MM.1S (cell line): ENCODE data around the gene MITD1.

Source experiments
- CTCF ChIP-seq: fragments of 300-600 bp; sonication (generic); IDR thresholded peaks from 2 replicates; pipeline ENCODE4 v1.5.1; 2016; ENCODE audit warnings: antibody characterized with exemption, low read length, mixed read lengths
- EZH2 ChIP-seq: fragments of 300-600 bp; sonication (generic); optimal IDR thresholded peaks from 2 replicates; pipeline ENCODE3; 2017; ENCODE audit warnings: low read depth, mild to moderate bottlenecking, antibody characterized with exemption, low read length, mixed read lengths
- EZH2phosphoT487 ChIP-seq: fragments of 300-600 bp; sonication (generic); IDR thresholded peaks from 2 replicates; pipeline ENCODE4 v1.6.1; 2018; ENCODE audit warnings: antibody characterized with exemption, low read length

- TF ChIP-seq CTCF, result peak; percentile 29
- no peak for TF ChIP-seq EZH2
- TF ChIP-seq EZH2phosphoT487, result no peak
These were observed 26.0 kb downstream of the MITD1 start, which contains the start of the genes LIPT1 and TSGA10 for GRCh38 chr2:99154643-99155536.
